GM12891 (cell line): ENCODE measurements around the gene SHB.
"Not testable (repeated sequence)": the region's sequence is repeated elsewhere in the genome, so short reads cannot be mapped to it uniquely, and the experiment has no call there.

Experiments used
- PAX5 ChIP-seq: IDR thresholded peaks from 2 replicates; pipeline ENCODE4 v1.6.1; 2011; ENCODE audit warnings: low read length, moderate library complexity, mild to moderate bottlenecking; ENCODE audit not compliant: insufficient read depth, severe bottlenecking
- POLR2A ChIP-seq: IDR thresholded peaks from 2 replicates; pipeline ENCODE4 v1.6.1; 2011; ENCODE audit warnings: low read depth, low read length, control low read depth
- POLR2AphosphoS5 ChIP-seq: IDR thresholded peaks from 2 replicates; pipeline ENCODE4 v1.6.1; 2011; ENCODE audit warnings: low read depth, low read length, control low read depth
- POU2F2 ChIP-seq: IDR thresholded peaks from 2 replicates; pipeline ENCODE4 v1.6.1; 2011; ENCODE audit warnings: low read depth, mild to moderate bottlenecking, control low read depth, low read length, moderate library complexity
- SPI1 ChIP-seq: IDR thresholded peaks from 2 replicates; pipeline ENCODE4 v1.6.1; 2011; ENCODE audit warnings: low read depth, low read length, control low read depth
- TAF1 ChIP-seq: IDR thresholded peaks from 2 replicates; pipeline ENCODE4 v1.6.1; 2011; ENCODE audit warnings: low read depth, low read length, control low read depth

DNA sequence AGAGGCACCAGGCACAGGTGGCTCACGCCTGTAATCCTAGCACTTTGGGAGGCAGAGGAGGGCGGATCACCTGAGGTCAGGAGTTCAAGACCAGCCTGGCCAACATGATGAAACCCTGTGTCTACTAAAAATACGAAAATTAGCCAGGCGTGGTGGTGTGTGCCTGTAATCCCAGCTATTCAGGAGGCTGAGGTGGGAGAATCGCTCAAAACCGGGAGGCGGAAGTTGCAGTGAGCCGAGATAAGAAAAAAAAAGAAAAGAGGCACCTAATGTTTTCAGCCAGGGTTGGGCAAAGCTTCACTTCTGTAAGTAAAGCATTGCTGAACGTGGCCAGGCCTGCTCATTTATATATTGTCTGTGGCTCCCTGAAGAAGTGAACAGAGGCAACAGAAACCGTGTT lies 23.1 kb downstream of the SHB start:
- TF ChIP-seq POLR2A, POLR2AphosphoS5, TAF1, SPI1, POU2F2, PAX5: not testable (repeated sequence)
